Fibroblast of pulmonary artery (primary cell): ENCODE results near the gene PITHD1.
"Not testable (repeated sequence)": the region's sequence is repeated elsewhere in the genome, so short reads cannot be mapped to it uniquely, and the experiment has no call there.

Source experiments
- DNase-seq: peaks from one replicate; pipeline ENCODE4 v3.0.0-alpha.2; 2010; ENCODE audit warnings: low read depth
- H3K4me3 ChIP-seq: replicated peaks from 2 replicates; pipeline ENCODE4 v1.5.1; 2011; ENCODE audit warnings: low read depth, mild to moderate bottlenecking, control low read depth, low read length, moderate library complexity
- TF ChIP-seq, protein P1 (sequence below): IDR thresholded peaks from 2 replicates; pipeline ENCODE4 v1.5.1; 2011; ENCODE audit warnings: mild to moderate bottlenecking, control low read depth, low read length, inconsistent platforms; ENCODE audit errors: missing control alignments

Gene PITHD1

DNA sequence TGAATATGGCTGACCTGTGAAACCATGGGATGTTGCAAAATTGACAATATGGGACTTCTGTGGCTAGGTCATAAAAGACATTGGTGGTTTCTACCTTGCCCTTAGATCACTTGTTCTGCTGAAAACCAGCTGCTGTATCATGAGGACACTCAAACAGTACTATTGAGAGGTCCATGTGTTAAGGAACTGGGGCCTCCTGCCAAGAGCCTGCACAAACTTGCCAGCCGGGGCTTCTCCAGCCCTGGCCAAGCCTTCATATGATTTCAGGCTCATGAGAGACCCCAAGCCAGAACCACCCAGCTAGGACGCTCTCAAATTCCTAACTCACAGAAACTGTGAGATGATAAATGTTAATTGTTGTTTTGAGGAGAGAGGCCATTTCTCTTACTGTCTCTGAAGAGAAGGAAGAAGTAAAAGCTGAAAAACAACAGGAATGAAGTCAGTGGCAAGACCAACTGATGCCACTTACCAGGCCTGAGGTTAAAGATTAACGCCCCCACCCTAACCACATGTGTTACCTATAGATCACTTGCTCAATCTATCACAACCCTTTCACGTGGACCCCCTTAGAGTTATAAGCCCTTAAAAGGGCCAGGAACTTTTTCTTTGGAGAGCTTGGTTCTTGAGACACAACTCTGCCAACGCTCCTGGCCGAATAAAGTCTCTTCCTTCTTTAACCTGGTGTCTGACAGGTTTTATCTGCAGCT is 3.9 kb upstream of the PITHD1 start:
- DNase-seq: no peak
- TF ChIP-seq, protein P1, sequence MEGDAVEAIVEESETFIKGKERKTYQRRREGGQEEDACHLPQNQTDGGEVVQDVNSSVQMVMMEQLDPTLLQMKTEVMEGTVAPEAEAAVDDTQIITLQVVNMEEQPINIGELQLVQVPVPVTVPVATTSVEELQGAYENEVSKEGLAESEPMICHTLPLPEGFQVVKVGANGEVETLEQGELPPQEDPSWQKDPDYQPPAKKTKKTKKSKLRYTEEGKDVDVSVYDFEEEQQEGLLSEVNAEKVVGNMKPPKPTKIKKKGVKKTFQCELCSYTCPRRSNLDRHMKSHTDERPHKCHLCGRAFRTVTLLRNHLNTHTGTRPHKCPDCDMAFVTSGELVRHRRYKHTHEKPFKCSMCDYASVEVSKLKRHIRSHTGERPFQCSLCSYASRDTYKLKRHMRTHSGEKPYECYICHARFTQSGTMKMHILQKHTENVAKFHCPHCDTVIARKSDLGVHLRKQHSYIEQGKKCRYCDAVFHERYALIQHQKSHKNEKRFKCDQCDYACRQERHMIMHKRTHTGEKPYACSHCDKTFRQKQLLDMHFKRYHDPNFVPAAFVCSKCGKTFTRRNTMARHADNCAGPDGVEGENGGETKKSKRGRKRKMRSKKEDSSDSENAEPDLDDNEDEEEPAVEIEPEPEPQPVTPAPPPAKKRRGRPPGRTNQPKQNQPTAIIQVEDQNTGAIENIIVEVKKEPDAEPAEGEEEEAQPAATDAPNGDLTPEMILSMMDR: no peak
- H3K4me3 ChIP-seq: no peak overlapping the region

DNA sequence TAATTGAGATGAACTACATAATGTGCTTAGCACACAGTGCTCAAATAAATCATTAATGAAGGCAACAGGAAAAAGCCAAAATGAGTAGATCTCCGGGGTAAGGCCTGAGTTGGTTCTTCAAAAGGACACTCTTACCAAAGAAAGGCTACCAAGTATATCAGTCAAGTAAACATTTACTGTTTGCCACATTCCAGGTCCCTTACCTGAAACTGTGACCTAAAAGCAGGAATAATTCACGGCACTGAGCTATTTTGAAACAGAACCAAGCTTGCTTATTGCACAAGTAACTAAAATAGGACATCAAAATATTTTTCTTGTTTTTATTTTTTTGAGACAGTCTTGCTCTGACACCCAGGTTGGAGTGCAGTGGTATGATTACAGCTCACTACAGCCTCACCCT is 2.0 kb upstream of the PITHD1 start:
- DNase-seq: no peak
- no peak overlapping the region for H3K4me3 ChIP-seq
- TF ChIP-seq, protein P1: no peak

DNA sequence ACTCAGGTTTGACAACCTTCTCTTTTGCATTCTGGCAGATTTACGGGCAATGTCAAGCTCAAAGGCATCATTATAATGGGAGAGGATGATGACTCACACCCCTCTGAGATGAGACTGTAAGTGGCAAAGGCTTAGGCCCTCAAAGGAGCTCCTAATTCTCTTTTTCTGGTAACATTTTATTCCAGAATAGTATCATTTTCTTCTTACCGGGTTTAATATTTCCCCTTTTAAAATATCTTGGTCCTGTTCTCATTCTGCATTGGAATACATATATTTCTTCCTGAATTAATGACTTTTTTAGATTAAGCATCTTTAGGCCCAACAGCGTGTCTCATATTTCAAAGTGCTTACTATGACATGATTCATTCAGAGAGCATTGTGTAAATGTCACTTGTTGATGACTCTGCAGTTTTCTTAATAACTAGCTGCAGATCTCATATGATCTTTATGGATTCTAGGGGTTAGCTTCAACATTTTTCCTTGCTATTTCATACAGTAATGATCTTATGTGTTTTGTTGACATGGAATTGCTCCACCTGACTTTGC is 1.7 kb downstream of the PITHD1 start:
- peak; percentile 46 for DNase-seq
- H3K4me3 ChIP-seq: no peak overlapping the region
- TF ChIP-seq, protein P1: no peak

DNA sequence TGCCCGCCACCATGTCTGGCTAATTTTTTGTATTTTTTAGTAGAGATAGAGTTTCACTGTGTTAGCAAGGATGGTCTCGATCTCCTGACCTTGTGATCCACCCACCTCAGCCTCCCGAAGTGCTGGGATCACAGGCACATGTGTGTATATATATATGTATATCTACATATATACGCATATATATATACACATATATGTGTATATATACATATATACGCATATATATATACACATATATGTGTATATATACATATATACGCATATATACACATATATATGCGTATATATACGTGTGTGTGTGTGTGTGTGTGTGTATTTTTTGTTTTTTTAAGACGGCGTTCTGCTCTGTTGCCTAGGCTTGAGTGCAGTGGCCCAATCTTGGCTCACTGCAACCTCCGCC is 4.9 kb downstream of the PITHD1 start:
- not testable (repeated sequence) for H3K4me3 ChIP-seq, DNase-seq

DNA sequence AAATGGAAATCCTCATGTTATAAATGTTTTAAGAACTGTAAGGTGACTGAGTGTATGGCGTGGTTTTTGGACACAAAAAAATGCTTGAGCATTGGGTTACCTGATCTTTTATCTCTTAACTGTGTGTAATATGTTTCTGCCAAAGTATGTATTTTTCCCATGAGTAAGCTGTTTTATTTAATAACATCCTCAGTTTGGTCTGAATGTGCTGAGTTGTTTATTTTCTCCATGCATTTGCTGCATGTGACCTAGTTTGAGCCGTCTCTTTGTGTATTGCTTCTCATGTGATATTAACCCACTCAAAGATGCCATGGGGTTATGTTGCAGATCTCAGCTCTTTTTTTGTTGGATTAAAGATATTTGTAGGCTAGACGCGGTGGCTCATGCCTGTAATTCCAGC is 6.6 kb downstream of the PITHD1 start:
- DNase-seq: no peak
- H3K4me3 ChIP-seq: no peak overlapping the region
- TF ChIP-seq, protein P1: no peak

DNA sequence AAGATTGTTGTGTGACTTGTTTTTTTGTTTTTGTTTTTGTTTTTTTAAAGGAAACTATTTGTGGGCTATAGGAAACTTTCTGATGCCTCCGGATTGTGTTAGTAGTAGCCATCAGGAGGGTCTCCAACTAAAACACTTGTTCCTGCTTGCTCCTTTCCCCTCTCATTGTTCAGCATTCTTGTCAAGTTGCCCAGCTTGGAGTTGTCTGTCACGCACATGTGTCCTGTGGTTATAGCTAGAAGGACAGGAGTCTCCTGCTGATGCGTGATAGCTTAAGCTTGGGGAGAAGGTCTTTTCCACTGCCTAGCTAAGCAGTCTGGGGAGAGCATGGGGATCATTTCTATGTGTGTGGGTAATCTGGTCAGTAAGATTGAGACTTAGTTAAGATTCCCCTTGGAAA is 9.5 kb downstream of the PITHD1 start:
- H3K4me3 ChIP-seq: no peak overlapping the region
- no peak for DNase-seq
- TF ChIP-seq, protein P1: no peak

DNA sequence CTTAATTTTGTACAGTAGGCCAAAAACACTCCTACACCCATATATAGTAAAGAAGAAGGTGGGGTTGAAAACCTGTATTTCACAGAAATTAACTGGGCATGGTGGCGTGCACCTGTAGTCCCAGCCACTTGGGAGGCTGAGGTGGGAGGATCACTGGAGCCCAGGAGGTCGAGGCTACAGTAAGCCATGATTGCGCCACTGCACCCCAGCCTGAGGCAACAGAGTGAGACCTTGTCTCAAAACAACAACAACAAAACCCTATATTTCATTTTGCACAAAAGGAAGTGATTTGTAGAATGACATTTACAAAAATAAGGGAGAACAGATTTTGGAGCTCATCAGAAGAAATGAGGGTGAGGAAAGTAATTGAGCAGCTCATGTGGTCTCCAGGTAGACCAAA is 10.5 kb downstream of the PITHD1 start:
- no peak for DNase-seq
- no peak overlapping the region for H3K4me3 ChIP-seq
- TF ChIP-seq, protein P1: no peak
